Measurements from ENCODE around the gene CAMK1D.
"Not testable (repeated sequence)": the region's sequence is repeated elsewhere in the genome, so short reads cannot be mapped to it uniquely, and the experiment has no call there.

CAMK1D gene

DNA sequence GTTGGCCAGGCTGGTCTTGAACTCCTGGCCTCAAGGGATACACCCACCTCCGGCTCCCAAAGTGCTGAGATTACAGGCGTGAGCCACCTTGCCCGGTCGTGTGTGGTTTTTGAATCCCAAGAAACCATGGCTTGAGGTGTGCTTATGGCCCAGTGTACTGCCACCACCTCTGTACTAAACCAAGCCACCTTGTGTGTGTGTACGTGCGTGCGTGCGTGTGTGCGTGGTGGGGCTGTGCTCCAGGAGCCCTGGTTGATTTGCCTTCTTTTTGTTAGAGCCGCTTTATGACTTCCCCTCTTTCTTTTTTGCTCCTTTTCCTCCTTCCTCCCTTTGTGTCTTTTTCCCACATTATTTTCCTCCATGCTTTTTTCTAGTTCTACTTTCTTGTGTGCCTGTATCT, 121.4 kb downstream of the CAMK1D start:
- no peak for DNase-seq

DNA sequence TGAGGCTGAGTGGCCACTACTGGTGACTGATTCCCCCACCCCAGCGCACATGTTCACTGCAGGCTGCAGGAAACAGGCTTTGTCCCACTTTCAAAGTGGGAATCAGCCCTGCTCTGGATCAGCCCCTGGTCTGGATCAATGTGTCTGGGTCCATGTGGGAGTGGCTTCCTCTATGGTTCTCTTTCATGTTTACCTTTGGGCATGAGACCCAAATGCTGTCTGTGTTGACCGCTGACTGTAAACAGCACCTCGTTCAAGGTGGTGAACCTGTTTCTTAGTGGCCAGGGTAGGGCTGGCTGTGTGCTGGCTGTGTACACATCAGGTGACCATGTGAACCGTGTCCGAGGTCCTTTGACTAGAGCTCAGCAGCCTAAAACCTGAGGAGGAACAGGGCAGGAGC, 121.8 kb downstream of the CAMK1D start:
- no peak for DNase-seq

DNA sequence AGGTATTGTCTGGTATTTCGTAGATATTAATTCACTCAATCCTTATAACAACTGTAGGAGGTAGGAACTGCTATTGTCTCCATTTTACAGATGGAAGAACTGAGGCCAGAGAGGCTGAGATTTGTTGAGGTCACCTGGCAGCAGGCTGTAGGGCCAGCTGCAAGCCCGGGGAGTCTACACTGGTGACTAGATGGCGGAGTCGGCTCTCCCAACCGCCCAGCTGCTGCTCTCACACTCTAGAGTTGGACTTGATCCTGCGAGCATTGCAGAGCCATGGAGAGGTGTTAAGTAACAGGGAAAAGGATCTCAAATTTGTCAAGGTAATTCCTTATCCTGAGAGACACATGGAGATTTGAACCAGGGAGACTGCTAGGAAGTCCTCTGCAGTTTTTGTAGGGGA, 124.1 kb downstream of the CAMK1D start:
- no peak for DNase-seq

DNA sequence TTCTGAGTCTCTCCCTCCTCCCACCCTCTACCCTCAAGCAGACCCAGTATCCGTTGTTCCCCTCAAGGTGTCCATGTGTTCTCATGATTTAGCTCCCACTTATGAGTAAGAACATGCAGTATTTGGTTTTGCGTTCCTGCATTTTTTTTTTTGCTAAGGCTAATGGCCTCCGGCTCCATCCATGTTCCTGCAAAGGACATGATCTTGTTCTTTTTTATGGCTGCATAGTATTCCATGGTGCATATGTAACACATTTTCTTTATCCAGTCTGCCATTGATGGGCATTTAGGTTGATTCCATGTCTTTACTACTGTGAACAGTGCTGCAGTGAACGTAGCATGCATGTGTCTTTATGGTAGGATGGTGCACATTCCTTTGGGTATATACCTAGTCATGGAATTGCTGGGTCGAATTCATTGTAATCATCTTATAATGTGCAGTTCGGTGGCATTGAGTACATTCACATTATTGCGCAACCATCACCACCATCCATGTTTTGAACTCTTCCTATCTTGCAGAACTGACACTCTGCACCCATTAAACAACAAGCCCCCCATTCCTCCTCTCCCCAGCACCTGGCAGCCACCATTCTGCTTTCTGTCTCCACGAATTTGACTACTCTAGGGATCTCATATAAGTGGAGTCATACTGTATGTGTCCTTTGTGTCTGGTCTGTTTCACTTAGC, 125.5 kb downstream of the CAMK1D start:
- no peak for DNase-seq

DNA sequence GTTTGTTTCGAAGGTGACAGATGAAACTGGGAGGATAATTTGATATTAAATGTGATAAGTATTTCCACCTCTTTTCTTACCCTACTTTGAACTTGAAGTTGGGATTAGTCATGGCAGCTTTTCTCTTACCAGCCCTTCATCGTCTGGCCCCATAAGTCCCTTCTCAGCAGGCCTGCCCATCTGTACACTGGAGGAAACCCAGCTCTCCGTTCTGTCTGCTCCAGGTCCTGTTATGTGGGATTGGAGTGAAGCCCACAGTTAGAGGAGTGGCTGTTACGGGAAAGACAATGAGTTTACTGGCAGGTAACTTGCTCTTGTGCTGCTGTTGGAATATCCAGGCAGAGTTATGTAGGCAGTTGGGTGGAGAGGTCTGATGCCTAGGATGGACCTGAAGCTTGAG, 127.3 kb downstream of the CAMK1D start:
- no peak for DNase-seq

DNA sequence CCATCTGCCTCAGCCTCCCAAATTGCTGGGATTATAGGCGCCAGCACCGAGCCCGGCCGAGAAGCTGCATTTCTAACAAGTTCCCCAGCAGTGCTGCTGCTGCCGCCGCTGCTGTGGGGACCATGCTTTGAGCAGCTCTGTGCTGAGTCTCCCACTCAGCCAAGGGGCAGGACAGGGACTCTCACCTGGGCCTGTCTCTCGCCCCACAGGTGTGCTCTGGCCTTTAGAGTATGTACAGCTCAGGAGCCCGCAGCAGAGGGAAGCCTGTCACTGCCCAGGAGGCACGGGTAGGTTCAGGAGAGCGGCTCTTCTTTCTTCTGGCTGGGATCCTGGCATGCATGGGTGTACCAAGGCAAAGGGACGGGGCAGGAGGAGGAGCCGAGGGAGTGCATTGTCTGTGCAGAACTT, 130.1 kb downstream of the CAMK1D start:
- no peak for DNase-seq

DNA sequence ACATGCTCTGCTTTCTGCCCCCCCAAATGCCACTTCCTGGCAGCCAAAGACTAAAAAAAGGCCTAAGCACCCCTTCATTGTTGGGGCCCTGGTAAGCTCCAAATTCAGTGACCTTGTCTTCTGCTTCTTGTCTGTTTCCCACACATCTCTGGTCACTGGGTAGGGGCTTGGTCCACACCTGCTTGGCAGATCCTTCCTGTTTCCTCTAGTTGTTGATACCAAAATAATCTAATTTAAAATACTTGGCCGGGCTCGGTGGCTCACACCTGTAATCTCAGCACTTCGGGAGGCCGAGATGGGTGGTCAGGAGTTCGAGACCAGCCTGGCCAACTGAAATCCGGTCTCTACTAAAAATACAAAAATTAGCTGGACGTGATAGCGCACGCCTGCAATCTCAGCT, 130.6 kb downstream of the CAMK1D start:
- DNase-seq: no peak

DNA sequence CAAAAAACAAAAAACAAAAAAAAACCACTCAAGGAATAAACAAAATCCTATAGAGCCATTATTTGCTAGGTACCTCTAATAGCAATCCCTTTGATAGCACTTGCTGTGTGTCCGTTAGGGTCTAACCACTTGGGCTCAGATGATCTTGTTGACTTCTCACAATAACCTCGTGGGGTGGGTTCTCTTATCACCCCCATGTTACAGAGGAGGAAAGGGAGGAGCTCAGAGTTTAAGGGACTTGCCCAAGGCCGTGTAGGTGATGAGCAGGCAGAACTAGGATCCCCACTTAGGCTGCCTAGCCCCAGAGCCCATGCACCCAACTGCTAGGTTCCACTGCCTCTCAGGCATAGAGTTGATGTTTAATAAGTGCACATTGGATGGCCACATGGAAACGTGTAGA, 131.1 kb downstream of the CAMK1D start:
- DNase-seq: no peak

DNA sequence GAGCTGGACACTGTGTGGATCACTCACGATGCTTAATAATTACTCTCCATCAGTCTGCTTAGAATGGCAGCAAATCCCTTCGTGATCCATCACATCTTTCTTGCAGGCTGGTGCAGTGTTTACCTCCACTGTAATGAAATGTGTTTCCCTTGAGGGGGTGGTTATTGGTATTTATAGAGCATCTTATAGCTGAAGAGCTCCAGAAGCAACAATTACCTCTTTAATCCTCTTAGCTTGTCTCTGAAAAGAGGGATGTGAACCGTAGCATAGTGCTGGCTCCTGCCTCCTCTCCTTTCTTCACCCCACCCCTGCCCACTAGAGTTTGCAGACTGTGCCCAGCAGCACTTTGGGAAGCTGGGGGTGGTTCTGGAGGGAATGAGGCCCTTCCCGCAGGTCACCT, 132.6 kb downstream of the CAMK1D start:
- no peak for DNase-seq

DNA sequence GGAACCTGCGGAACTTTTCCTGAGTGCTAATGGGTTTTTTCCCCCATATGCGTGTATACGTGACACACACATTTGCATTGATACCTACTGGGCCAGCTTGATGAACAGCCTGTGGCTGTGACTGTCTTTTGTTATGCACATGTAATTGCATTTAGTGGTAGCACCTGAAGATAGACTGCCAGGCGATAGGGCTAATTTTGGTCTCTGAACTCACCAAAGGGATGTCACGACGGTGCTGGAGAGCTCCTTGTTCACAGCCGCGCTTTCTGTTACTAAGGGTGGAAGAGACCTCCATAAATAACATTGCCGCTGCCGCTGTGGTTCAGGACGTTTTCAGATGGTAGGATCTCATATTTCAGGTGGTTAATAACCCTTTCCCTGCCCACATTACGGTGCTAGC, 133.2 kb downstream of the CAMK1D start:
- no peak for DNase-seq

DNA sequence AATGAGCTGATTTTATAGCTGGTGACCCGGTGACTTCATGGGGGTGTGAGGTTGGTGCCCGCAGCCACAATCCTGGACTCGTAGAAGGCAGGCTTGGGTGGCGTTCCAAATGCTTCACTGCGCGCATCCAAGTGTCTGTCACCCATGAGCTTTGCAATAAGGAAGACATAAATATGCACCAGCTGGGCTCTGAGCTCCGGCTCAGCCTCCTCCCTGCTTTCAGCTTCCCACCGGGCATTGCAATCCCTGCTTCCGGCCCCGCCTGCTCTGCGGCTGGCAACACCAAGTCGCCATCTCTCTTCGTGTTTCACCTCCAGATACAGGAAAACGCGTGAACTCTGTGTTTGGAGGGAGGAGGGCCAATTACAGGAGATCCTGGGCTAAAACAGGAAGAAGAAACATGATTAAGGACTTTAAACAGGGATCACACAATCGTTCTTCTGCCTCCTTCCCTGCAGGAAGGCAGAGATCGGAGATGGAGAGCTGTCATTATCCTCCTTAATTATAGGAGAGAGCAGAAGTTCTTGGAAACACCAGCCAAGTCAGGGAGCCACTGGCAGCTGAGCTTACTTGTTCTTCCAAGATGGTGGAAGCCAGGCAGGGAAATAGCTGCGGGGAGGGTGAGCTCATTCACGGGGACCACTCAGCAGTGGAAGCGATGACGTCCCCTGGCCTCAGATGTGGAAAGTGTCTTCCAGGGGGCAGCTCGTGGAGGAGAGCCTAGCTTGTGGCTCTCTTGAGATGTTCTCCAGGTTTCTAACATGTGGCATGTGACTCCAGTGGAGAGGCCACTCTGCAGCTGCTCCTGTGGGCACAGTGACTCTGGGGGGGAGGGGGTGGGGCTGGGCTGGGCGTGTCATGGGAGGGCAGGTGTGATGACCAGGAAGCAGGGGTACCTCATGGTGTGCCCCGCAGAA, 134.9 kb downstream of the CAMK1D start:
- no peak for DNase-seq

DNA sequence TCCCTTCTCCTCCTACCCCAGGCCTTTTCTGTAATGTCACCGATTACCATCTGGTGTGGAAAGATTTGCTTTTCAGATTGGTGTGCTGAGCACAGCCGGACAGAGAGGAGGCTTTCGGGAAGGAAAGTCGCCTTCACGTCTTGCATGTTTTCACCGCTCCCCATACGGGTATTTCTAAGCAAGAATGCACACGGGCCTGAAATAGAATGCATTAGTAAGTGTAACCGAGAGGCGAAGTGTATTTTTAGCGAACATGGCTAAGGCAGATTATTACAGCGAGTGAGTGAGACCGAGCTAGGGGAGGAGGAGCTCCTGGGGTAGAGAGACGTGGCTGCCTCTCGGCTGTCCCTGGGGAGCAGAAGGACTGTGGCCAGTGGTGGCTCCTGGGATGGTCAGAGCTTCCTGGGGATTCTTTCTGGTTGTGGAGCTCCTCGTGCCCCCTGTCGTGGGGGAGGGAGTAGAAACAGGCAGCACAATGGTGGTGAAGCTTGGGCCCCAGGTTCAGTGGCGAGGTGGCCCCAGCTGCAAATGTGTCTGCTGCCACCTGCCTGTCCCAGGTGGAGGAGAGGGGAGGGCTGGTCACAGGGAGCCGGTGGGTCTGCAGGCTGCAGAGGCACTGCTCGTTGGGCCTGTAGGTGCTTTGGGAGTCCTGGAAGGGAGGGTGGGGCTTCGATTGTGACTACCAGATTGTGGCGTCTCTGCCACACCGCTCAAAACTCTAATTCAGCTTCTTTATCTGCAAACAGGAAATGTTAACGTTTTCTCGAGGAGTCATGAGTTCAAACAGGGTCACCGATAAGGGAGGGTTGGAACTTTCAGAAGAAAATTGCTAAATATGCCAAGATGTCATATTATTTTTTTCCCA, 135.8 kb downstream of the CAMK1D start:
- DNase-seq: no peak

DNA sequence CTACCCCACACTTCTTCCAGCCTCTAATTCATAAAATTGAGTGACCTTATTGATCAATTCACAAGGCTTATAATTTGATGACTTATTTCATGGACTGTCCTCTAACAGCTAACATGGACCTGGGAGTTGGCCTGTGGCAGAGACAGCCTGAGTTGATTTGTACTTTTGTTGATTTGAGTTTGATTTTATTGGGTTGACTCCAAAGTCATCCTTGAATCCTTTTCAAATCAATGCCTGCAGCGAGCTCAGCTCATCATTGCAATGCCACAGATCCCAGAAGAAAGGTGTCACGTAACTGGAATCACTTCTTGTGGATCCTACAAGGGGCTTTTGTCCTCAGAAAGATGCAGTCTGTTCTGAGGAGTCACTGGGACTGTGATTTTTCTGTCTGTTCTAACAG, 138.0 kb downstream of the CAMK1D start:
- no peak for DNase-seq

DNA sequence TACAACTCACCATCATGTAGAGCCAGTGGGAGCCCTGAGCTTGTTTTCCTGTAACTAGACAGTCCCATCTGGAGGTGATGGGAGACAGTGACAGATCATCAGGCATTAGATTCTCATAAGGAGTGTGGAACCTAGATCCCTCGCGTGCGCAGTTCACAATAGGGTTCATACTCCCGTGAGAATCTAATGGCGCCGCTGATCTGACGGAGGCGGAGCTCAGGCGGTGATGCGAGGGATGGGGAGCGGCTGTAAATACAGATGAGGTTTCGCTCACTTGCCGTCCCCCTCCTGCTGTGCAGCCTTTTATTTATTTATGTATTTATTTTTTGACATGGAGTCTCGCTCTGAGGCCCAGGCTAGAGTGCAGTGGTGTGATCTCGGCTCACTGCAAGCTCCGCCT, 139.3 kb downstream of the CAMK1D start:
- DNase-seq: no peak

DNA sequence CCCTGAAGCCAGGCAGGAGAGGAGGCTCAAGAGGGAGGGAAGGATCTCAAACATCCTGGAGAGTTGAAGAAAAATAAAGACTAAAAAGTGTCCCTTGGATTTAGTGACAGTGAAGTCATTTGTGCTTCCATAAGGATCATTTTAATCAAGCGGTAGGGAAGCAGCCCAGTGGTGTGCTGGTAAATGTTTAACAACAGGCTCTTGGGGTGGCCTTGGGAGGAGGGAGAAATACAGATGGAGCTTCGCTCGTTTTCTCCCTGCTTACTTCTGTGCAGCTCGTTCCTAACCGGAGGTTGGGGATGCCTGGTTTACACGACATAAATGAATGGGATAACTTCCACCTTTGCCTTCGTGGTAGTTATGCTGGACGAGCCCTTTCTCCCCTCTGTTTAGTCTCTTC, 140.0 kb downstream of the CAMK1D start:
- DNase-seq: no peak

DNA sequence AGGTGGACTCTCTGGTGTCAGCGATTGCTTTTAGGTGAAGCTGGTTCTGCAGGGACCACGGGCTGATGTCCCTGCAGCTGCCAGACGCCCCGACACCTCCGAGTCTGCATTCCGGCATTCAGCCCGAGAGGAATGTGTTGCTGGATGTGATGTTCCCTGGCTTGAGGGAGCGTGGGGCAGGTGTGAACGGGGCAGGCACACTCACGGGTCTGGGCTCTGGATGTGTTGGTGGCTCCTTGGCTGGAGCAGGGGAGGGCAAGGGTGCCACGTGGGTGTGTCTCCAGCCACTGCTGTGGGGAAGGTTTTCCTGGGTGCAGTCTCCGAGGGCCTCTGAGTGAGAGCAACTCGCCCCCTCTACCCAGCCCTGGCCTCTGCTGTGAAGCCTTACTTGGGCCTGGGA, 140.5 kb downstream of the CAMK1D start:
- DNase-seq: no peak

DNA sequence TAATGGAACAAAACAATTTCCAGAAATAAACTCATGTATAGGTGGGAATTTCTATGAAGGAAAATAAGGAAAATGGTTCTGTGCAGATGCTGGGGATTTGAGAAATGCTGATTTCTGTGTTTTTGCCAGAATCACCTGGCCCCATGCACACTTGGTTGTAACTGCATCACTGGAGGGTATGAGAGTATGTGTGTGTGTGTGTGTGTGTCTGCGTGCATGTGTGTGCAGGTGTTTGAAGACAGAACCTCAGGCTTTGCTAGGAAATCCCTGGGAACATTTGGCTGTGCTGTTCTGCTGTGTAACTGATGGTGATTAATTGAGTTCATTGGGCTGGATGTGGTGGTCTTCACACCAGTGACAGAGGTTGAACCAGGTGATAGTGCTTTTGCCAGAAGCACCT, 141.6 kb downstream of the CAMK1D start:
- no peak for DNase-seq

DNA sequence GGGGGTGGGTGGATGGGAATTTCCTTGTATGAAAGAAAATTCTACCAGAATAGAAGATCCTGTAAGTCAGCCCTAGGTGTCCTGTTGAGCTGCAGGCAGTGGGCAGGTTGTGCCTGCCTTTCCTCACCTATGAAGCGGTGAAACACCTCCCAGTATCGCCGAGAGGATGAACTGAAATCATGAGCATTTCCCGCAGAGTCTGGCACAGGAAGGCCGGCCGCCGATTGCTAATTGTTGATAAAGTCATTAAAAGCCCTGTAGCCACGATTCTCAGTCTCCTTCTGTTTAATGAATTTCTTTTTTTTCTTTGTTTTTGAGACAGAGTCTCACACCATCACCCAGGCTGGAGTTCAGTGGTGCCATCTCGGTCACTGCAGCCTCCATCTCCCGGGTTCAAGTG, 142.1 kb downstream of the CAMK1D start:
- DNase-seq: no peak

DNA sequence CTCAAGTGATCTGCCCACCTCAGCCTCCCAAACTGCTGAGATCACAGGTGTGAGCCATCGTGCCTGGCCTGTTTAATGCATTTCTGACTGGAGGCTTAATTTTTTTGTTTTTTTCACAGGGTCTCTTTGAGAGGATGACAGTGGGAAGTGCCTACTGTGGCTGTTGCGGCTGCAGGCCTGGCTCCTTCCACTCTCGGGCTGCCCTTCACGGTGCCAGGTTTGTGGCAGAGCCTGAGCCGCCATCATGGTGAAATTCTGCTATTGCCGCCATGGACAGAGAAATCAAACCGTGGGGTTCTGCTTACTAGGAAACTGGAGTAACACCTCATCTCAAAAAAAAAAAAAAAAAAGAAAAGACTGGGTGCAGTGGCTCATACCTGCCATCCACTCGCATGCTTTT, 142.7 kb downstream of the CAMK1D start:
- DNase-seq: no peak

DNA sequence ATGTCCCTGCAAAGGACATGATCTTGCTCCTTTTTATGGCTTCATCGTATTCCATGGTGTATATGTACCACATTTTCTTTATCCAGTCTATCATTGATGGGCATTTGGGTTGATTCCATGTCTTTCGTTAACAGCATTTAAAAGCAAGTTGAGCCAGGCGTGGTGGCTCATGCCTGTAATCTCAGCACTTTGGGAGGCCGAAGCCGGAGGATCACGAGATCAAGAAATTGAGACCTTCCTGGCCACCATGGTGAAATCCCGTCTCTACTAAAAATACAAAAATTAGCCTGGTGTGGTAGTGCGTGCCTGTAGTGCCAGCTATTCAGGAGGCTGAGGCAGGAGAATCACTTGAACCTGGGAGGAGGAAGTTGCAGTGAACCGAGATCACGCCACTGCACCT, 147.7 kb downstream of the CAMK1D start:
- DNase-seq: not testable (repeated sequence)

DNA sequence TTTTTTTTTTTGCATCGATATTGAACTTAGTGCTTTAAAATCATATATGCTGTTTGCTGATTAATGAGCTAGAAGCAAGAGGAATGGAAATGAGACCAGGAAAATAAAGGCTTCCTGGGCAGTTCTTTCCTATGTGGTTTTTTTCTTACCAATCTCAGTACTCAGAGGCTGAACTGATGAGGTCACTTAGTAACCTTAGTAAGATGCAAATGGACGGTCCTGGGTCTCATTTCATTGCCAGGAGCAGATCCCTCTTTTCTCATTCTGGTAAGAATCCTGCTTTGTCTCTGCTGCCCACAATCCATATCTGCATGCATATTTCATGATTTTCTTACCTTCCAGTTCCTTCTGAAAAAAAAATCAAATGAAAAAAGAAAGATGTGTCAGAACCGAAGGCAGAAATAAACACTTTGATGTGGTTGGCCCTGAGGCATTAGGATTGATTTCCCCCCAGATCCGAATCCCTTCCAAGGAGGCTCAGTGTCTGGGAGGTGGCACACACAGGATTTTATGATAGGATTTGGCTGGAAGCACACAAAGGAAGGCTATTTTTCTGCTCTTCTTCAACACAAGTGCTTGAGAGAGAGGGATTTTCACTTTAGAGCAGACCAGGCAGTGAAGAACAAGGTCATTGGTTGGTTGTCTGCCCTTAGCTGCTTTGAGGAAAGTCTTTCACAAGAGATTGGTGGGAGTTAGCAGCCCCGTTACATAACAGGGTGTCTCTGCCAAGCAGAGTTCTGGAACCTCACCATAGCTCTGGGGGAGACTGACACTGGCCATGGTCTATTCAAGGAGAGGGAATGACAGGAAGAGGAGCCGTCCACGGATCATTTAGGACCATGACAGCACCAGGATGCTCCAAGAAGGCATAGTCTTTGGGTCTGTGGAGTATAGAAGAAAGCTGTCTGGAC, 150.0 kb downstream of the CAMK1D start:
- DNase-seq: peak; percentile 24
